HFFc6 (cell line): ENCODE measurements around the gene ADAM22. TPM values are rescaled to one million over a fixed set of nuclear protein-coding genes. Genes with fewer than 3 reads are reported as not detected.

Source experiments
- DNase-seq: peaks from one replicate; pipeline ENCODE4 v3.0.0-alpha.2; 2018
- H3K27ac Mint-ChIP-seq: 2 replicates; pipeline ENCODE4 v1.8.0; 2020; ENCODE audit warnings: mild to moderate bottlenecking, mixed read lengths
- H3K27me3 Mint-ChIP-seq: 2 replicates; pipeline ENCODE4 v1.8.0; 2021; ENCODE audit warnings: mild to moderate bottlenecking, moderate library complexity, mixed read lengths; ENCODE audit not compliant: insufficient read depth
- H3K36me3 Mint-ChIP-seq: 2 replicates; pipeline ENCODE4 v1.8.0; 2021; ENCODE audit warnings: low read depth, mixed read lengths
- H3K4me1 Mint-ChIP-seq: 2 replicates; pipeline ENCODE4 v1.8.0; 2020; ENCODE audit warnings: low read depth, mixed read lengths
- H3K4me3 Mint-ChIP-seq: 2 replicates; pipeline ENCODE4 v1.8.0; 2020; ENCODE audit warnings: mild to moderate bottlenecking, moderate library complexity, mixed read lengths
- H3K9me3 Mint-ChIP-seq: 2 replicates; pipeline ENCODE4 v1.8.0; 2020; ENCODE audit warnings: mild to moderate bottlenecking, mixed read lengths
- total RNA-seq, 6 experiments: library from RNA; stranded (reverse); fragmentation: NEBNext Ultra II Directional; extraction: Animal tissue kit (Norgen Biotek cat#: 25700); gene quantifications; 2 replicates in 1 of 6; 3 replicates in 5 of 6; pipeline ENCODE4 v1.2.3, GENCODE V29; 2021
- TF ChIP-seq, protein P1 (sequence below): fragments of 200-600 bp; sonication (generic); IDR thresholded peaks from 2 replicates; pipeline ENCODE4 v1.5.0; 2021; ENCODE audit warnings: antibody characterized with exemption, mild to moderate bottlenecking

ADAM22 gene
- total RNA-seq, 6 experiments from 2014 or later = 0.05 to 0.24 (median 0.12) TPM; not detected in 1

GRCh38 chr7:88165697-88166096 lies 231.6 kb downstream of the ADAM22 start:
- no peak overlapping the region for H3K4me3 Mint-ChIP-seq
- TF ChIP-seq, protein P1, sequence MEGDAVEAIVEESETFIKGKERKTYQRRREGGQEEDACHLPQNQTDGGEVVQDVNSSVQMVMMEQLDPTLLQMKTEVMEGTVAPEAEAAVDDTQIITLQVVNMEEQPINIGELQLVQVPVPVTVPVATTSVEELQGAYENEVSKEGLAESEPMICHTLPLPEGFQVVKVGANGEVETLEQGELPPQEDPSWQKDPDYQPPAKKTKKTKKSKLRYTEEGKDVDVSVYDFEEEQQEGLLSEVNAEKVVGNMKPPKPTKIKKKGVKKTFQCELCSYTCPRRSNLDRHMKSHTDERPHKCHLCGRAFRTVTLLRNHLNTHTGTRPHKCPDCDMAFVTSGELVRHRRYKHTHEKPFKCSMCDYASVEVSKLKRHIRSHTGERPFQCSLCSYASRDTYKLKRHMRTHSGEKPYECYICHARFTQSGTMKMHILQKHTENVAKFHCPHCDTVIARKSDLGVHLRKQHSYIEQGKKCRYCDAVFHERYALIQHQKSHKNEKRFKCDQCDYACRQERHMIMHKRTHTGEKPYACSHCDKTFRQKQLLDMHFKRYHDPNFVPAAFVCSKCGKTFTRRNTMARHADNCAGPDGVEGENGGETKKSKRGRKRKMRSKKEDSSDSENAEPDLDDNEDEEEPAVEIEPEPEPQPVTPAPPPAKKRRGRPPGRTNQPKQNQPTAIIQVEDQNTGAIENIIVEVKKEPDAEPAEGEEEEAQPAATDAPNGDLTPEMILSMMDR = no peak
- no peak overlapping the region for H3K27ac Mint-ChIP-seq
- no peaks in the 10 kb centered on the region for H3K9me3 Mint-ChIP-seq
- H3K36me3 Mint-ChIP-seq = no peaks in the 10 kb centered on the region
- no peak for DNase-seq
- H3K27me3 Mint-ChIP-seq = peaks cover 2% of the 10 kb centered on the region; the same call in 1 of the 2 replicates
- H3K4me1 Mint-ChIP-seq = no peaks in the 10 kb centered on the region

- Mint-ChIP-seq H3K36me3 (no peaks in the 10 kb centered on the region), H3K27me3 (peaks cover 2% of the 10 kb centered on the region; the same call in 1 of the 2 replicates), H3K4me3 (no peak overlapping the region), H3K4me1 (no peaks in the 10 kb centered on the region), H3K9me3 (no peaks in the 10 kb centered on the region), H3K27ac (no peak overlapping the region)
- TF ChIP-seq, protein P1 = no peak
- no peak for DNase-seq
Measured at GRCh38 chr7:88167223-88167622, 233.2 kb downstream of the ADAM22 start.

DNA sequence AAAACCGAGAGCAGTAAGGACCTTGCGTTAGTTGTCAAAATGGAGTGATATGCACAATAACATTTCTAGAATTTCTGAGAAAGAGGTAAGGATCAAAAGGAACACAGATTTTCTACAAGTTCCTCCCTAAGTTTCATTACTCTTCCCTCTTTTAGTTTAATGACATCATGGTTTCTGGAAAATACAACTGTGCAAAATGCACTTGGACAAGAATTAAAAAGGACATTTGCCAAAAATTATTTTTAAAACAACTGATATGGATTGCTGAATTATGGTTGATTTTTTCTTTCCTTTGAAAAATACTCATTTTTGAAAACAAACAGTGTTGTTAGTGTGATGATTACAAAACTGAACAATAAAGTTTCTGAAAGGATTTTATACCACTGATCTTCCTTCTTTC lies 233.7 kb downstream of the ADAM22 start:
- no peak for DNase-seq
- Mint-ChIP-seq H3K36me3 (no peaks in the 10 kb centered on the region), H3K27me3 (peaks cover 2% of the 10 kb centered on the region; the same call in 1 of the 2 replicates), H3K9me3 (no peaks in the 10 kb centered on the region), H3K4me1 (no peaks in the 10 kb centered on the region), H3K27ac (no peak overlapping the region), H3K4me3 (no peak overlapping the region)
- TF ChIP-seq, protein P1 = no peak

DNA sequence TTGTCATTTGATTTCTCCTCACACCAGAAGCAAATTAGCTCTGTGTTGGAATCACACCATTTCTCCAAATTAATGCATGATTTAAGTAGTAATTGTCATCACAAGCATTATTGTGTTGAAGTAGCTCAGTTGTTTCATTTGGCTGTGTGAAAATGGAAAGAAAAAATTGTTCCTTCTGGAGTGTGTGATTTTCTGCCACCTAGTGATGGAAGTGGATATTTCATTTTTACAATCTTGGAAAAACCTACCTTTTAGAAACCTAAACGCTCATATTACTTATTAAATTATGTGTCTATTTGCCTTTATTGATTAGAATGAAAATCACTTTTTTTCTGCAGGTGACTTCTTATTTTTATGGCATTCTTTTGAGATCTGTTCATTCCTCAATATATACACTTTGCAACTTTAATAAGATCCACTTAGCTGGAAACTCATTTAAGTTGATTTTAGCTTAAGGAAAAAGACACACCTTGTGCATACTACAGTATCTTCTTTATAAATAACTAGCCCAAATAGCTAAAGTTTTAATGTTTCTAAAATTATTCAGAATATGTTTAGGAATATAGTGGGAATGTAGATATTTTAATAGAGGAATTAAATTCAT lies 235.8 kb downstream of the ADAM22 start:
- no peak overlapping the region for H3K27ac Mint-ChIP-seq
- no peaks in the 10 kb centered on the region for H3K4me1 Mint-ChIP-seq
- H3K27me3 Mint-ChIP-seq = peaks cover 4% of the 10 kb centered on the region
- DNase-seq = peak; percentile 2
- no peaks in the 10 kb centered on the region for H3K9me3 Mint-ChIP-seq
- H3K4me3 Mint-ChIP-seq = no peak overlapping the region
- TF ChIP-seq, protein P1 = peak; percentile 79
- H3K36me3 Mint-ChIP-seq = no peaks in the 10 kb centered on the region

DNA sequence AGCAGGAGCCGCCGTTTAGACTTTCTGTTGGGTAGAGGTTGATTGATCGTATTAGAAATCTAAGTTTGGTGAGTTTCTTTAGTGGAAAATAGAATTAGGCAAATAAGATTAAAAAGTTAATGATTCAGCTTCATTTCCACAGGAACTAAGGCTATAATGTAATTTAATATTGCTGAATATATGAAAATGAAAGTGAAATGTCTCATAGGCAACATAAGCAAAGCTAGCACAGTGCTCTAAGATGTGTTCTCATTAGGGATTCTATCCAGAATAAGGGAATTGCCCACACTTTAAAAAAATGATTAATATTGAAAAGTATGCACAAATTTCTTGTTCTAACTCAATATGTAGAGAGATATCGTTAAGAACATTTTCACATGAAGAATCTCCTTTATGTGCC lies 238.8 kb downstream of the ADAM22 start:
- Mint-ChIP-seq H3K4me3 (peak overlapping the region; percentile 46; the same call in 1 of the 2 replicates), H3K36me3 (no peaks in the 10 kb centered on the region), H3K27ac (no peak overlapping the region), H3K9me3 (no peaks in the 10 kb centered on the region), H3K4me1 (no peaks in the 10 kb centered on the region), H3K27me3 (peaks cover 2% of the 10 kb centered on the region)
- DNase-seq = no peak
- TF ChIP-seq, protein P1 = no peak
